ENCODE data around the gene CAND2.

- TF ChIP-seq BHLHE40 (IDR thresholded peaks at IDR 0.05; ENCODE audit: borderline replicate concordance) (no peak), ELF4 (IDR thresholded peaks at IDR 0.05) (no peak), SUZ12 (IDR thresholded peaks at IDR 0.05) (no peak), SP1 (IDR thresholded peaks at IDR 0.05) (no peak)
Measured at GRCh38 chr3:12773710-12774086, 22.8 kb upstream of the CAND2 start.

Data from HEK293T (cell line).